DND-41 (cell line): ENCODE data around the gene ARHGAP9.
A peak's percentile ranks its signal among the peaks of the same experiment; 100 is the strongest.

Experiments
- ATAC-seq: fragments of 200-7000 bp; cut with Tn5 transposase; 3 replicates; pipeline ENCODE4 v1.9.1; 2021; ENCODE audit warnings: low read depth; ENCODE audit not compliant: insufficient read depth
- DNase-seq: peaks from one replicate; pipeline ENCODE4 v3.0.0-alpha.2; 2020
- H2AFZ ChIP-seq: 2 replicates; pipeline ENCODE4 v1.6.0; 2012; ENCODE audit warnings: low read depth, low read length
- H3K27ac ChIP-seq: 2 replicates; pipeline ENCODE4 v1.5.1; 2012; ENCODE audit warnings: low read length, inconsistent platforms
- H3K27me3 ChIP-seq: fragments of 200-600 bp; sonication (generic); 2 replicates; pipeline ENCODE4 v1.6.0; 2012; ENCODE audit warnings: low read length, mild to moderate bottlenecking, inconsistent platforms; ENCODE audit not compliant: insufficient read depth, poor library complexity
- H3K36me3 ChIP-seq: 2 replicates; pipeline ENCODE4 v1.5.1; 2012; ENCODE audit warnings: low read length, inconsistent platforms; ENCODE audit not compliant: insufficient read depth
- H3K4me1 ChIP-seq: 2 replicates; pipeline ENCODE4 v1.5.1; 2012; ENCODE audit warnings: mild to moderate bottlenecking, low read length; ENCODE audit not compliant: insufficient read depth
- H3K4me2 ChIP-seq: 2 replicates; pipeline ENCODE4 v1.6.0; 2012; ENCODE audit warnings: mild to moderate bottlenecking, moderate library complexity, low read length, inconsistent platforms; ENCODE audit not compliant: insufficient read depth
- H3K4me3 ChIP-seq, 2 experiments: fragments of 200-600 bp in 1 of 2; shearing (Covaris generic) in 1 of 2; 2 replicates each; pipeline ENCODE4 v1.5.1; 2012 to 2016; ENCODE audit warnings: inconsistent platforms in 2 of 2, low read length in 2 of 2, mild to moderate bottlenecking in 2 of 2, low read depth in 1 of 2, moderate library complexity in 1 of 2
- H3K79me2 ChIP-seq: 2 replicates; pipeline ENCODE4 v1.6.0; 2012; ENCODE audit warnings: low read length, inconsistent platforms; ENCODE audit not compliant: insufficient read depth
- H3K9ac ChIP-seq: 2 replicates; pipeline ENCODE4 v1.6.0; 2012; ENCODE audit warnings: low read depth, mild to moderate bottlenecking, inconsistent platforms, low read length, moderate library complexity
- H3K9me3 ChIP-seq: 2 replicates; pipeline ENCODE4 v1.5.1; 2012; ENCODE audit warnings: low read length, moderate library complexity, mild to moderate bottlenecking, inconsistent platforms; ENCODE audit not compliant: insufficient read depth, severe bottlenecking
- H4K20me1 ChIP-seq: 2 replicates; pipeline ENCODE4 v1.6.0; 2012; ENCODE audit warnings: low read length; ENCODE audit not compliant: insufficient read depth
- EZH2 ChIP-seq: IDR thresholded peaks from 3 replicates; pipeline ENCODE4 v1.6.1; 2012; ENCODE audit warnings: borderline replicate concordance, low read depth, mild to moderate bottlenecking, moderate library complexity, low read length, inconsistent platforms; ENCODE audit not compliant: severe bottlenecking
- TF ChIP-seq, protein P1 (sequence below): IDR thresholded peaks from 2 replicates; pipeline ENCODE4 v1.5.1; 2012; ENCODE audit warnings: borderline replicate concordance, low read length, moderate library complexity, mild to moderate bottlenecking; ENCODE audit not compliant: poor library complexity, severe bottlenecking; ENCODE audit errors: extremely low read depth

Gene ARHGAP9

DNA sequence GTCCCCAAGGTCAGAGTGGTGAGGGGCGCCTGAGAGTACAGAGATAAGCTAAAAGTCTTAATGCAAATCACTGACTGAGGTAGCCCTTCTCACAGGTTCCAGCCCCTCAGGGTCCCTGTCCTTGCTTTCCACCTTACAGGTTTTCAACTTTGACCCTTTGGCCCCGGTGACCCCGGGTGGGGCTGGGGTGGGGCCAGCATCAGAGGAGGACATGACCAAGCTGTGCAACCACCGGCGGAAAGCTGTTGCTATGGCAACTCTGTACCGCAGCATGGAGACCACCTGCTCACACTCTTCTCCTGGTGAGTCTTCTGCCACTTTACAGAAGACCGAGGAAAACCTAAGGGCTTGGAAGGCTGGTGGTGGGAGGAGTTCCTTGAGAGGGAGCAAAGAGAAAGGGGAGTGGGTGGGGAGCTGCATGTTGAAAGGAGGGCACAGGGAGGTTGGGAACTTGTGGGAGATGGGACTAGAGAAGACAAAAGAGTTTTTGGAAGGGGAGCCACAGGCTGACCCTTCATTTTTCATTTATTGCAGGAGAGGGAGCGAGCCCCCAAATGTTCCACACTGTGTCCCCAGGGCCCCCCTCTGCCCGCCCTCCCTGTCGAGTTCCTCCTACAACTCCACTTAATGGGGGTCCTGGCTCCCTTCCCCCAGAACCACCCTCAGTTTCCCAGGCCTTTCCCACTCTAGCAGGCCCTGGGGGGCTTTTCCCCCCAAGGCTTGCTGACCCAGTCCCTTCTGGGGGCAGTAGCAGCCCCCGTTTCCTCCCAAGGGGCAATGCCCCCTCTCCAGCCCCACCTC is 45.3 kb upstream of the ARHGAP9 start:
- H2AFZ ChIP-seq, result no peak overlapping the region
- peak overlapping the region; percentile 60 for H3K9ac ChIP-seq
- H3K4me2 ChIP-seq, result peak overlapping the region; percentile 72
- H3K4me1 ChIP-seq, result peaks cover 54% of the 10 kb centered on the region
- no peaks in the 10 kb centered on the region for H3K27me3 ChIP-seq
- peaks cover 67% of the 10 kb centered on the region for H3K36me3 ChIP-seq
- H3K27ac ChIP-seq, result peak overlapping the region; percentile 92
- H3K4me3 ChIP-seq, result peak overlapping the region in 1 of 2 experiments; percentile 86; a peak in 3 of 4 replicates
- TF ChIP-seq, protein P1, sequence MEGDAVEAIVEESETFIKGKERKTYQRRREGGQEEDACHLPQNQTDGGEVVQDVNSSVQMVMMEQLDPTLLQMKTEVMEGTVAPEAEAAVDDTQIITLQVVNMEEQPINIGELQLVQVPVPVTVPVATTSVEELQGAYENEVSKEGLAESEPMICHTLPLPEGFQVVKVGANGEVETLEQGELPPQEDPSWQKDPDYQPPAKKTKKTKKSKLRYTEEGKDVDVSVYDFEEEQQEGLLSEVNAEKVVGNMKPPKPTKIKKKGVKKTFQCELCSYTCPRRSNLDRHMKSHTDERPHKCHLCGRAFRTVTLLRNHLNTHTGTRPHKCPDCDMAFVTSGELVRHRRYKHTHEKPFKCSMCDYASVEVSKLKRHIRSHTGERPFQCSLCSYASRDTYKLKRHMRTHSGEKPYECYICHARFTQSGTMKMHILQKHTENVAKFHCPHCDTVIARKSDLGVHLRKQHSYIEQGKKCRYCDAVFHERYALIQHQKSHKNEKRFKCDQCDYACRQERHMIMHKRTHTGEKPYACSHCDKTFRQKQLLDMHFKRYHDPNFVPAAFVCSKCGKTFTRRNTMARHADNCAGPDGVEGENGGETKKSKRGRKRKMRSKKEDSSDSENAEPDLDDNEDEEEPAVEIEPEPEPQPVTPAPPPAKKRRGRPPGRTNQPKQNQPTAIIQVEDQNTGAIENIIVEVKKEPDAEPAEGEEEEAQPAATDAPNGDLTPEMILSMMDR, result no peak
- TF ChIP-seq EZH2, result no peak
- DNase-seq, result no peak
- no peak for ATAC-seq
- H3K9me3 ChIP-seq, result no peaks in the 10 kb centered on the region
- peaks cover 53% of the 10 kb centered on the region for H3K79me2 ChIP-seq
- peaks cover 31% of the 10 kb centered on the region for H4K20me1 ChIP-seq

DNA sequence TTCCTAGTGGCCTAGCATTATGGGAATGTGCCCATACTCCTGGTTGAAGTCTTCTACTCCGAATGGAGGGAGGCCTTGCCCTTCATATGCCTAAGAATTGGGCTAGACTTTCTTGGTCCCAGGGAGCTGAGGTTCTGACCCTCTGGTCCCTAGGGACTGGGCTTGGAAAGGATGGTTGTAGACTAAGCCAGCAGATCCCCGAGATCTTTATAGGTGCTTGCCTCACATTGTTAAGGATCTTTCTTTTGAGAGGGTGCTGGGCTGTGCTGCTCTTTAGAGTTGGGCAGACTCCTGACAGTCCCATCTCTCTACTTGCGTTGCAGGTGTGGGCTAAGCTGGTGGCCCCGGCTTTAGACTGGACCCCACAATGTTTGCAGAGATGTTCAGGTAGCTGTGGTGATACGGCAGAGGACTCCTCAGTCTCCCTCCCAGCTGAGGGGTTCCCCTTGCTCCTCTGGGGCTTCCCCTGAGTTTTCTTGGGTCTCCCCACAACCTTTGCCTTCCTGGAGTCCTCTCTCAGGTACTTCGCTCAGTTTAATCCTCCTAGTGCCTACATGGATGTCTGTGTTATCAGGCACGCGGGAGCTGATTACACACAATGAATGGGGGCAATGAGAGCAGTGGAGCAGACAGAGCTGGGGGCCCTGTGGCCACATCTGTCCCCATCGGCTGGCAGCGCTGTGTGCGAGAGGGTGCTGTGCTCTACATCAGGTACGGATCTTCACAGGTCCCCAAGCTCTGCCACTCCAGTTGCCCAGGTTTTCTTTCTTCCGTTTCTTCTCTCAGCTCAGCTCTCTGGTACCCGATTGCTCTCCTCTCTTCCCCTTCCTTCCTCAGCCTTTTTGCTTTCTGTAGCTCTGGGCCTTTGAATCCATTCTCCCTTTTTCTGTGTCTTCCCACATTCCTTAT is 44.3 kb upstream of the ARHGAP9 start:
- Histone ChIP-seq H3K4me2 (peak overlapping the region; percentile 72), H3K27me3 (no peaks in the 10 kb centered on the region), H4K20me1 (peaks cover 40% of the 10 kb centered on the region), H3K36me3 (peaks cover 67% of the 10 kb centered on the region), H2AFZ (no peak overlapping the region), H3K9me3 (no peaks in the 10 kb centered on the region), H3K27ac (peak overlapping the region; percentile 92), H3K4me1 (peaks cover 59% of the 10 kb centered on the region), H3K79me2 (peaks cover 62% of the 10 kb centered on the region), H3K4me3 (peak overlapping the region; percentile 85 to 86), H3K9ac (peak overlapping the region; percentile 60)
- DNase-seq (no peak), ATAC-seq (no peak)
- TF ChIP-seq, protein P1, result no peak
- no peak for TF ChIP-seq EZH2

DNA sequence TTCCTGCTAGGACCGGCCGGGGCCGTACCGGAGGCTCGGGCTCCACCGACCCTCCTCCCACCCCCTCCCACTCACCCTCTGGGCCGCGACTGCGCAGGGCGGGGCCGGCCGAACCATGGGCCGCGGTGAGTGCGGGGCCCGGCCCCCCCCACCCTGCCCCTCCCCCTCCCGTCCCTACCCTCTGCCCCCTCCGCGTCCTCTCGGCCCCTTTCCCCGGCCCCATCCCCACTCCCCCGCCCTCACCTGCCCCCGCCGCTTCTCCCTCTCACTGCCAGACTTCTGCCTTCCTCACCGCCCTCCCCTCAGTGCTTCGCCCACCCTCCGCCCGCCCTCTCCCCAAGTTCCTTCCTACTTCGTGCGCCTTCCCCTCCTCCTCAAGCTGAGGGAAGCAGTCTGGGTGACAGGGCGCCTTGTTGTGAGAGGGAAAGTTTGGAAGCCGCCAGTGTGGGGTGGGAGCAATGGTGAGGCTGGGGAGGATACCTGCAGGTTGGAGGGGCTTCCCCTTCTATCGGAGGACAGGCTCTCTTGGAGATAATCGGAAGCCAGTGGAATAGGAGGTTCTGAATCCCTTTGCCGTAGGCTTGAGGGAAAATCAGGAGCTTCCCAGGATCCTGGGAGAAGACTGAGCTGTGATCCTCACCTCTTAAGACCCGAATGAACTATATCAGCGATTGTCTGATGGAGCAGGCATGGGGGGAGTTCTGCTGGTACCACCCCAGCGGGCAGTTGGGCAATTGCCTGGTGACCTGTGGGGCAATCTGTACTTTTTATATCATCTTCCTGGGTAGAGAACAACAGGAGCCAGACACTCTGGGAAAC is 43.4 kb upstream of the ARHGAP9 start:
- ATAC-seq (peak; percentile 33), DNase-seq (peak; percentile 86)
- H3K27me3 ChIP-seq, result no peaks in the 10 kb centered on the region
- H3K4me2 ChIP-seq, result peak overlapping the region; percentile 72
- peak overlapping the region; percentile 85 to 86 for H3K4me3 ChIP-seq
- H4K20me1 ChIP-seq, result peaks cover 45% of the 10 kb centered on the region
- H3K4me1 ChIP-seq, result peaks cover 68% of the 10 kb centered on the region
- peak overlapping the region; percentile 92 for H3K27ac ChIP-seq
- H3K9ac ChIP-seq, result peak overlapping the region; percentile 60
- peaks cover 67% of the 10 kb centered on the region for H3K79me2 ChIP-seq
- peaks cover 67% of the 10 kb centered on the region for H3K36me3 ChIP-seq
- TF ChIP-seq, protein P1, result no peak
- no peak for TF ChIP-seq EZH2
- H3K9me3 ChIP-seq, result no peaks in the 10 kb centered on the region
- H2AFZ ChIP-seq, result peak overlapping the region; percentile 66
